ENCODE measurements around the gene RASGEF1C. TPM values are rescaled to one million over a fixed set of nuclear protein-coding genes. Genes with fewer than 3 reads are reported as not detected.

The RASGEF1C gene
- total and polyA plus RNA-seq, 10 of the 15 experiments (the other 5 are each of a cell fraction or from before 2014, with no cell fraction given) = not detected

DNA sequence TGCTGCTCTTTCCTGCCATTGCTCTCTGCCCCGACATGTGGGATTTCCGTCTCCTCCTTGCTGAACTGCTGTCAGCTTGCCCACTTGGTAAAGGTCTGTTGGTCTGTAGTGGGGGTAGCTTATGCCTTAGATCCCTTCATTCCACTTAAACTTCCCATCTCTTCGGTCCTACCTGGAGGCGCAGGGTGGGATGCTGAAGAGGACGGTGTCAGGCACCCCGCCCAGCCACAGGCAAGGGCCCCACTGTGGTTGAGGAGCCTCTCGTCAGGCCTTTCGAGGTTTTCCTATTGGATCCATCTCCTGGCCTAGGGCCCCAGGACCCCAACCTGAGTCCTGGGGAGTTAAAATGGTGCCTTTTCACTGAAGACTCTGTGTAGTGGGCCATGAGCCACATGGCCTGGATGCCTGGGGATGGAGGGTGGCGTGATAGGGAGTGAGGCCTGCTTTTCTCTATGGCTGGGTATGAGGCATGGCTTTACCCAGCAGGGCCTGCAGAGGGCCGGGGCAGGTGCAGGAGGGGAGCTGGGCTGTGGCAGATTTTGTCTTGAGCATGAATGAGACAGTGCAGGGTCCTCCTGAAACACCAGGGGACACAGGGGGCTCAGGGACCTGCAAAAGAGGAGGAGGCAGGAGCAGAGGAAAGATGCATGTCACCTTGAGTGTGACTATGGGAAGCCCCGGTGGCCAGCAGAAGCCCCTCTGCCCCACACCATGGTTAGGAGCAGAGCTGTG is 111.7 kb downstream of the RASGEF1C start:
- Histone ChIP-seq H3K36me3 (ENCODE audit: control insufficient read depth in 2 of 2, insufficient read depth in 2 of 2, low read length in 1 of 2) (no peaks in the 10 kb centered on the region), H2AFZ (ENCODE audit: control insufficient read depth, low read depth, low read length) (no peak overlapping the region), H3K9ac (ENCODE audit: control insufficient read depth, insufficient read depth, low read length) (no peak overlapping the region), H3K79me2 (ENCODE audit: control insufficient read depth, insufficient read depth, low read length) (no peaks in the 10 kb centered on the region), H3K4me1 (ENCODE audit: control insufficient read depth, insufficient read depth, low read length) (no peaks in the 10 kb centered on the region), H4K20me1 (ENCODE audit: control insufficient read depth, insufficient read depth) (no peaks in the 10 kb centered on the region), H3K4me2 (ENCODE audit: control insufficient read depth, insufficient read depth) (no peak overlapping the region), H3K27me3 (replicated peaks in 1 of 2; ENCODE audit: control insufficient read depth in 2 of 2, insufficient read depth in 2 of 2, low read length in 1 of 2) (no peaks in the 10 kb centered on the region), H3K27ac (ENCODE audit: control insufficient read depth, insufficient read depth) (no peak overlapping the region), H3K9me3 (replicated peaks; ENCODE audit: control insufficient read depth, insufficient read depth, low read length) (no peaks in the 10 kb centered on the region), H3K4me3 (no peak overlapping the region)
- ATAC-seq = no peak
- WGBS (ENCODE audit: insufficient coverage, insufficient replicate concordance, low lambda C conversion rate, missing lambda C conversion rate) = 34% methylated on average over 11 of the region's 11 CpGs
- ChIA-PET CTCF (no interaction called here), RAD21 (ENCODE audit: unreplicated experiment) (no interaction called here), POLR2A (no interaction called here), SMC1A (ENCODE audit: uncharacterized antibody, unreplicated experiment) (no interaction called here)
- in situ Hi-C loops (cut with MboI) = loop anchor here (25.0 kb wide), 1 partner anchor 310 kb away; the partner anchor contains the start of gene LTC4S
- no peak for TF ChIP-seq HDAC2 (IDR thresholded peaks at IDR 0.05)
- no peak for TF ChIP-seq MYB (IDR thresholded peaks at IDR 0.05; ENCODE audit: borderline replicate concordance, low read depth, low read length)
- TF ChIP-seq PAX5 (IDR thresholded peaks at IDR 0.05; ENCODE audit: borderline replicate concordance, low read depth, low read length) = no peak
- no peak for TF ChIP-seq ATF7 (IDR thresholded peaks at IDR 0.05; ENCODE audit: low read depth)
- TF ChIP-seq RB1 (IDR thresholded peaks at IDR 0.05; ENCODE audit: borderline replicate concordance) = no peak
- no peak for TF ChIP-seq CHD1 (IDR thresholded peaks at IDR 0.05; ENCODE audit: low read depth, low read length)
- no peak for TF ChIP-seq POLR2AphosphoS5 (IDR thresholded peaks at IDR 0.05; ENCODE audit: low read length)
- no peak for TF ChIP-seq USF2 (IDR thresholded peaks at IDR 0.05; ENCODE audit: borderline replicate concordance, low read depth, low read length)
- TF ChIP-seq PAX8 (IDR thresholded peaks at IDR 0.05) = no peak
- TF ChIP-seq, protein P1, sequence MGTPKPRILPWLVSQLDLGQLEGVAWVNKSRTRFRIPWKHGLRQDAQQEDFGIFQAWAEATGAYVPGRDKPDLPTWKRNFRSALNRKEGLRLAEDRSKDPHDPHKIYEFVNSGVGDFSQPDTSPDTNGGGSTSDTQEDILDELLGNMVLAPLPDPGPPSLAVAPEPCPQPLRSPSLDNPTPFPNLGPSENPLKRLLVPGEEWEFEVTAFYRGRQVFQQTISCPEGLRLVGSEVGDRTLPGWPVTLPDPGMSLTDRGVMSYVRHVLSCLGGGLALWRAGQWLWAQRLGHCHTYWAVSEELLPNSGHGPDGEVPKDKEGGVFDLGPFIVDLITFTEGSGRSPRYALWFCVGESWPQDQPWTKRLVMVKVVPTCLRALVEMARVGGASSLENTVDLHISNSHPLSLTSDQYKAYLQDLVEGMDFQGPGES (IDR thresholded peaks at IDR 0.05) = no peak
- TF ChIP-seq MTA3 (IDR thresholded peaks at IDR 0.05; ENCODE audit: borderline replicate concordance, low read length) = no peak
- TF ChIP-seq, protein P2, sequence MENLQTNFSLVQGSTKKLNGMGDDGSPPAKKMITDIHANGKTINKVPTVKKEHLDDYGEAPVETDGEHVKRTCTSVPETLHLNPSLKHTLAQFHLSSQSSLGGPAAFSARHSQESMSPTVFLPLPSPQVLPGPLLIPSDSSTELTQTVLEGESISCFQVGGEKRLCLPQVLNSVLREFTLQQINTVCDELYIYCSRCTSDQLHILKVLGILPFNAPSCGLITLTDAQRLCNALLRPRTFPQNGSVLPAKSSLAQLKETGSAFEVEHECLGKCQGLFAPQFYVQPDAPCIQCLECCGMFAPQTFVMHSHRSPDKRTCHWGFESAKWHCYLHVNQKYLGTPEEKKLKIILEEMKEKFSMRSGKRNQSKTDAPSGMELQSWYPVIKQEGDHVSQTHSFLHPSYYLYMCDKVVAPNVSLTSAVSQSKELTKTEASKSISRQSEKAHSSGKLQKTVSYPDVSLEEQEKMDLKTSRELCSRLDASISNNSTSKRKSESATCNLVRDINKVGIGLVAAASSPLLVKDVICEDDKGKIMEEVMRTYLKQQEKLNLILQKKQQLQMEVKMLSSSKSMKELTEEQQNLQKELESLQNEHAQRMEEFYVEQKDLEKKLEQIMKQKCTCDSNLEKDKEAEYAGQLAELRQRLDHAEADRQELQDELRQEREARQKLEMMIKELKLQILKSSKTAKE (IDR thresholded peaks at IDR 0.05; ENCODE audit: low read depth, poor library complexity, severe bottlenecking) = no peak
- FAIRE-seq = no peak
- BruUV-seq (replicated peaks) = no TSS peak
- no peak for DNase-seq (ENCODE audit: low read depth, low spot score)
- intact Hi-C loops (cut with micrococcal nuclease; ENCODE audit: unreplicated experiment) = no loop called here

Data from GM12878 (cell line).